Fibroblast of lung (primary cell): ENCODE measurements around the gene CAPZB.

Experiments
- EZH2 ChIP-seq: IDR thresholded peaks from 2 replicates; pipeline ENCODE4 v1.5.1; 2012; ENCODE audit warnings: low read length, control low read depth, mild to moderate bottlenecking; ENCODE audit errors: missing control alignments
- TF ChIP-seq, protein P1 (sequence below), 2 donors: IDR thresholded peaks in 1 of 2; conservative IDR thresholded peaks in 1 of 2; 1 replicate in 1 of 2; 2 replicates in 1 of 2; pipeline ENCODE4 v1.5.1; 2011 to 2012; ENCODE audit warnings: low read length in 2 of 2, control low read depth in 1 of 2, inconsistent platforms in 1 of 2, low read depth in 1 of 2, mild to moderate bottlenecking in 1 of 2

DNA sequence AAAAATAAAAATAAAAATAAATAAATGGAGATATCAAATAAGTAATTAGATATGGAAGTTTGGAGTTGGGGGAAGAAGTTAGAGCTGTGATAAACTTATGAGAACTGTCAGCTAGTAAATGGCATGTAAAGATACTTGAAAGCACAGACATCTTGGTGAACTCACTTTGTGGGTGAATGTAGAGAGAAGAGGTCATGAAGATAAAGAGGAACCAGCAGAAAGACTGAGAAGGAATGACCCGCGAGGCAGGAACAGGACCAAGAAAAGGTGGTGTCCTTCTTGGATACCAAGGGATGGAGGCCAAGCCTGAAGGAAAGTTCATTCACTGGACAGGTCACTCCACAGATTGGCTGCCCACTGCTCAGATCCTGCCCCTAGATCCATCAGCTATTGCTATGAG, 4.7 kb upstream of the CAPZB start:
- TF ChIP-seq, protein P1, sequence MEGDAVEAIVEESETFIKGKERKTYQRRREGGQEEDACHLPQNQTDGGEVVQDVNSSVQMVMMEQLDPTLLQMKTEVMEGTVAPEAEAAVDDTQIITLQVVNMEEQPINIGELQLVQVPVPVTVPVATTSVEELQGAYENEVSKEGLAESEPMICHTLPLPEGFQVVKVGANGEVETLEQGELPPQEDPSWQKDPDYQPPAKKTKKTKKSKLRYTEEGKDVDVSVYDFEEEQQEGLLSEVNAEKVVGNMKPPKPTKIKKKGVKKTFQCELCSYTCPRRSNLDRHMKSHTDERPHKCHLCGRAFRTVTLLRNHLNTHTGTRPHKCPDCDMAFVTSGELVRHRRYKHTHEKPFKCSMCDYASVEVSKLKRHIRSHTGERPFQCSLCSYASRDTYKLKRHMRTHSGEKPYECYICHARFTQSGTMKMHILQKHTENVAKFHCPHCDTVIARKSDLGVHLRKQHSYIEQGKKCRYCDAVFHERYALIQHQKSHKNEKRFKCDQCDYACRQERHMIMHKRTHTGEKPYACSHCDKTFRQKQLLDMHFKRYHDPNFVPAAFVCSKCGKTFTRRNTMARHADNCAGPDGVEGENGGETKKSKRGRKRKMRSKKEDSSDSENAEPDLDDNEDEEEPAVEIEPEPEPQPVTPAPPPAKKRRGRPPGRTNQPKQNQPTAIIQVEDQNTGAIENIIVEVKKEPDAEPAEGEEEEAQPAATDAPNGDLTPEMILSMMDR (conservative IDR thresholded peaks at IDR 0.05 in 1 of 2, IDR thresholded peaks at IDR 0.05 in 1 of 2; ENCODE audit: low read depth in 1 of 2, low read length in 2 of 2), result no peak
- no peak for TF ChIP-seq EZH2
